Breast epithelium (tissue), 4 donors: ENCODE results near the gene PARVB. TPM values are rescaled to one million over a fixed set of nuclear protein-coding genes. Genes with fewer than 3 reads are reported as not detected.

ENCODE experiments used
- DNase-seq, 2 donors: peaks; one replicate each; pipeline ENCODE4 v3.0.0-alpha.2; 2019; ENCODE audit warnings: low spot score in 2 of 2
- H3K27ac ChIP-seq, 2 donors: fragments of 200-600 bp; sonication (generic) in 1 of 2; one replicate each; pipeline ENCODE4 v1.5.1; 2016 to 2019; ENCODE audit warnings: mild to moderate bottlenecking in 1 of 2
- H3K27me3 ChIP-seq, 2 donors: fragments of 200-600 bp; sonication (generic) in 1 of 2; one replicate each; pipeline versions ENCODE4 v1.5.1 to v1.6.0; 2017 to 2019; ENCODE audit warnings: control low read depth in 1 of 2, mild to moderate bottlenecking in 1 of 2
- H3K36me3 ChIP-seq: fragments of 200-600 bp; one replicate; pipeline ENCODE4 v1.5.1; 2019
- H3K4me1 ChIP-seq, 2 donors: fragments of 200-600 bp; sonication (generic); one replicate each; pipeline ENCODE4 v1.5.1; 2016 to 2019; ENCODE audit warnings: control low read depth in 1 of 2
- H3K4me3 ChIP-seq, 3 donors: fragments of 200-600 bp; sonication (generic); 1 replicate in 2 of 3; 2 replicates in 1 of 3; pipeline ENCODE4 v1.5.1; 2016 to 2019; ENCODE audit warnings: mild to moderate bottlenecking in 3 of 3, moderate library complexity in 2 of 3
- H3K9me3 ChIP-seq, 2 donors: fragments of 200-600 bp; sonication (generic) in 1 of 2; one replicate each; pipeline ENCODE4 v1.5.1; 2016 to 2019; ENCODE audit warnings: control low read depth in 1 of 2
- CTCF ChIP-seq, 3 donors: fragments of 450-650 bp; IDR thresholded peaks; one replicate each; pipeline ENCODE4 v1.5.1; 2016 to 2017; ENCODE audit warnings: antibody characterized with exemption in 3 of 3, mild to moderate bottlenecking in 3 of 3, moderate library complexity in 3 of 3
- POLR2A ChIP-seq: fragments of 450-650 bp; IDR thresholded peaks from one replicate; pipeline ENCODE4 v1.6.1; 2016; ENCODE audit warnings: antibody characterized with exemption, mild to moderate bottlenecking, moderate library complexity
- POLR2AphosphoS5 ChIP-seq, 3 donors: sonication (generic); formaldehyde crosslinking; IDR thresholded peaks; one replicate each; pipeline ENCODE4 v1.6.1; 2017; ENCODE audit warnings: antibody characterized with exemption in 3 of 3
- intact Hi-C: fragments of 100-400 bp; cut with DNase I; formaldehyde crosslinking; loops from one replicate; pipeline ENCODE4 v1.15.1; 2023; ENCODE audit warnings: low total_unique reads
- total RNA-seq, 3 donors: library from RNA; depleted of rRNA; stranded (reverse); fragments of >200 nt; gene quantifications; one replicate each; pipeline ENCODE4 v1.1.0, GENCODE V29; 2016

Gene PARVB
- total RNA-seq, 3 donors from 2014 or later = 12.3 to 57.6 (median 21.6) TPM

GRCh38 chr22:44139773-44140172 lies 115.7 kb downstream of the PARVB start:
- intact Hi-C loops = no loop called here
- H3K36me3 ChIP-seq = no peaks in the 10 kb centered on the region
- TF ChIP-seq POLR2A (no peak), POLR2AphosphoS5 (IDR thresholded peaks at IDR 0.05) (no peak), CTCF (IDR thresholded peaks at IDR 0.05) (no peak)
- H3K27ac ChIP-seq = no peak overlapping the region
- H3K4me3 ChIP-seq = no peak overlapping the region
- no peaks in the 10 kb centered on the region for H3K27me3 ChIP-seq
- H3K9me3 ChIP-seq = peaks cover 13 to 19% of the 10 kb centered on the region in 2 donors
- H3K4me1 ChIP-seq = no peaks in the 10 kb centered on the region
- no peak for DNase-seq

GRCh38 chr22:44142421-44143104 lies 118.5 kb downstream of the PARVB start:
- Histone ChIP-seq H3K27me3 (no peaks in the 10 kb centered on the region), H3K4me1 (no peaks in the 10 kb centered on the region), H3K4me3 (no peak overlapping the region), H3K27ac (no peak overlapping the region), H3K36me3 (no peaks in the 10 kb centered on the region), H3K9me3 (peaks cover 3 to 12% of the 10 kb centered on the region in 2 donors)
- TF ChIP-seq CTCF (IDR thresholded peaks at IDR 0.05) = no peak
- no peak for TF ChIP-seq POLR2A
- no peak for TF ChIP-seq POLR2AphosphoS5 (IDR thresholded peaks at IDR 0.05)
- DNase-seq = no peak
- intact Hi-C loops = no loop called here

DNA sequence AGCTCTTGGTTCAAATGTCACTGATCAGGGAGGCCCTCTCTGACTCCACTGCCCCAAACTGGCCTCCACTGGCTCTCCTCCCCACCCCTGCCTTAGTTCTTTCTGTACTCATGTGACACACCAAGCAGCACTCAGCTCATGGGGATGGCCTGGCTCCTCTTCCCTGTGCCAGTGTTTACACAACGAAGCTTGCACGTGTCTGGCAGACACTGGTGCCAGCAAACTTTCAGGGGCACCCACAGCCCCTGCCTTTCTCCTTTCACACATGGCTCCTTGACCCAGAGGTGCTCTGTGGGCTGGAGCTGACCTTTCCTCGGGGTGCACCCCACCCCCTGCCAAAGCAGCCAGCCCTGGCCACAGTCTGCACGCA lies 119.0 kb downstream of the PARVB start:
- intact Hi-C loops = no loop called here
- Histone ChIP-seq H3K4me3 (no peak overlapping the region), H3K36me3 (no peaks in the 10 kb centered on the region), H3K27me3 (no peaks in the 10 kb centered on the region), H3K4me1 (no peaks in the 10 kb centered on the region), H3K9me3 (peaks cover 0 to 7% of the 10 kb centered on the region in 2 donors), H3K27ac (no peak overlapping the region)
- TF ChIP-seq POLR2A = no peak
- no peak for TF ChIP-seq POLR2AphosphoS5 (IDR thresholded peaks at IDR 0.05)
- no peak for TF ChIP-seq CTCF (IDR thresholded peaks at IDR 0.05)
- no peak for DNase-seq

DNA sequence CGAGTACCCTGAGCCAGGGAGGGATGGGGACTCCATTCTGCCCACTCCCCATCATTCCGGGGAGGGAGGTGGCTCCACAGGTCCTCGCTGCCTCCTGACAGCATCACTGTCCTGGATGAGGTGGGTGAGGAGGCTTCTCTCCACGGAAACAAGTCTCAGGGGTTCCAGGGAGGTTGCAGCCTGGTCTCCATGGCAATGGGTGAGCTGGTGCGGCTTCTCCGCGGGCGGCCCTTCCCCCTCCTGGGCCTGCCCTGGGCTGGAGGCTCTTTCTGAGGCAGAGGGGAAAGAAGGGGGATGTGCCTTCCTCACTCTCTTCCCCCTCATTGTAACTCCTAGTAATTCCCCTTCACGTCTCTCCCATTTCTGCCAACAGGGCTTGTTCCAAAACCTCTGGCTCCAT lies 119.5 kb downstream of the PARVB start:
- intact Hi-C loops = no loop called here
- no peak overlapping the region for H3K27ac ChIP-seq
- DNase-seq = no peak
- peaks cover 0 to 2% of the 10 kb centered on the region in 2 donors for H3K9me3 ChIP-seq
- no peaks in the 10 kb centered on the region for H3K4me1 ChIP-seq
- no peaks in the 10 kb centered on the region for H3K27me3 ChIP-seq
- TF ChIP-seq CTCF (IDR thresholded peaks at IDR 0.05) (no peak), POLR2A (no peak), POLR2AphosphoS5 (IDR thresholded peaks at IDR 0.05) (no peak)
- H3K4me3 ChIP-seq = no peak overlapping the region
- H3K36me3 ChIP-seq = no peaks in the 10 kb centered on the region

GRCh38 chr22:44144046-44144569 lies 120.0 kb downstream of the PARVB start:
- no peaks in the 10 kb centered on the region for H3K36me3 ChIP-seq
- no peaks in the 10 kb centered on the region for H3K4me1 ChIP-seq
- no peak overlapping the region for H3K27ac ChIP-seq
- TF ChIP-seq POLR2AphosphoS5 (IDR thresholded peaks at IDR 0.05) (no peak), CTCF (IDR thresholded peaks at IDR 0.05) (no peak), POLR2A (no peak)
- DNase-seq = no peak
- no peaks in the 10 kb centered on the region for H3K27me3 ChIP-seq
- H3K4me3 ChIP-seq = no peak overlapping the region
- intact Hi-C loops = no loop called here
- no peaks in the 10 kb centered on the region for H3K9me3 ChIP-seq
